C1 segment of cervical spinal cord (tissue), 14 donors: ENCODE data around the gene BRICD5.
"Not testable (repeated sequence)": the region's sequence is repeated elsewhere in the genome, so short reads cannot be mapped to it uniquely, and the experiment has no call there.

ENCODE experiments used
- DNase-seq, 14 donors: peaks; one replicate each; lab custom pipeline; 2025; lab: John Stamatoyannopoulos, UW

Gene BRICD5

DNA sequence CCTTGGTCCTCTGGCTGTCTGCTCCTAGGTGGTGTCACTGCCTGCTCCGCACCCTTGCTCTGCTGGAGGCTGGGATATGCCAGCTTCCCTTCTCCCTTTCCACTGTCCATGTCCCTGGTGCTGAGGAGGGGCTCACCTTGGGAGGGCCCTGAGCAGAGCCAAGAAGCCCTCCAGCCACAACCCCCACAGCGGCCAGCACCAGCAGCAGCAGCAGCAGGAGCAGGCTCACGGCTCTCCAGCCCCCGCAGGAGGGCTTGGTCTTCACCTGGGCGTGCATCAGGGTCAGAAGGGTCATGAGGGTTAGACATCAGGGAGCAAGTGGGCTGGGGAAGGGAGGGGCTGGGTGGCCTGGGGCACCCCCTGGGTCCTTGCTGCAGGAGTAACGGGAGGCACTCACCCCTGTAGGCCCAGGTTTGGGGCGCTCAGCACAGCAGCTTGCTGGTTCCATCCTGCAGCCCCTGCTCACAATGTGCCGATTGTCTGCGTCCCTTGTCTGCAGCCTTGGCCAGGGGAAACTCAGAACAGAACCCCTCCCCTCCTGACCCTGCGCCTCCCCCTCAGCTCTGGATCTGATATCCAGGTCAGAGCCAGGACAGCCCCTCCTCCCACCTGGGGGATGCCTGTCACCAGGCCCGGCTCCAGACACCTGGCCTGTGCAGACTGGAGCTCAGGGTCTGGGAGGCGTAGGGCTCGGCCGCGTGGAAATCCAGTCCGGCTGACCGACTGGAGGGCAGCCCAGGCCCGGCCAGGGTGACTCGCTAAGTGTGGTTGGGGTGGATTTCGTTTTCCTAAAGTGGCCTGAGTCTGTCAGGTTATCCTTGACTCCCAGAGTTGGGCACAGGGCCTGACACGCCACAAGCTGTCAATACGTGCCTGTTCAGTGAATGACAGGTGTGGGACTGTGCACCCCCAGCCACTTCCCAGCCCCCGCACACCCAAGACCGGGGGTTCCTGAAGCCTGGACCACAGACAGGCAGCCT lies at the start of gene BRICD5:
Gene BRICD5 (minus strand): TSS at position 478 of the 980 bp plus-strand sequence. CDS start 30 bp downstream, at position 448.
- DNase-seq, result no peak

- no peak for DNase-seq
These were observed 49.6 kb upstream of the BRICD5 start for GRCh38 chr16:2260250-2260649.

DNA sequence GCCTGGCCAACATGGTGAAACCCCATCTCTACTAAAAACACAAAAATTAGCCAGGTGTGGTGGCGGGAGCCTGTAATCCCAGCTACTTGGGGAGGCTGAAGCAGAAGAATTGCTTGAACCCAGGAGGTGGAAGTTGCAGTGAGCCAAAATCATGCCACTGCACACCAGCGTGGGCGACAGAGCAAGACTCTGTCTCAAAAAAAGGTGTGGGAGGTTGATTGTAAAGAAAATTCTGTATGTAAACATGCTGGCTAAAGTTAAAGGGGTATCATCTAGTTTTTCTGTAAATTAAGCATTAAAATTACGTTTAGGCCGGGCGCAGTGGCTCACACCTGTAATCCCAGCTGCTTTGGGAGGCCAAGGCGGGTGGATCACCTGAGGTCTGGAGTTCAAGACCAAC lies 47.9 kb upstream of the BRICD5 start:
- DNase-seq, result not testable (repeated sequence)

- no peak for DNase-seq
These were observed 47.1 kb upstream of the BRICD5 start for GRCh38 chr16:2257726-2258125.

DNA sequence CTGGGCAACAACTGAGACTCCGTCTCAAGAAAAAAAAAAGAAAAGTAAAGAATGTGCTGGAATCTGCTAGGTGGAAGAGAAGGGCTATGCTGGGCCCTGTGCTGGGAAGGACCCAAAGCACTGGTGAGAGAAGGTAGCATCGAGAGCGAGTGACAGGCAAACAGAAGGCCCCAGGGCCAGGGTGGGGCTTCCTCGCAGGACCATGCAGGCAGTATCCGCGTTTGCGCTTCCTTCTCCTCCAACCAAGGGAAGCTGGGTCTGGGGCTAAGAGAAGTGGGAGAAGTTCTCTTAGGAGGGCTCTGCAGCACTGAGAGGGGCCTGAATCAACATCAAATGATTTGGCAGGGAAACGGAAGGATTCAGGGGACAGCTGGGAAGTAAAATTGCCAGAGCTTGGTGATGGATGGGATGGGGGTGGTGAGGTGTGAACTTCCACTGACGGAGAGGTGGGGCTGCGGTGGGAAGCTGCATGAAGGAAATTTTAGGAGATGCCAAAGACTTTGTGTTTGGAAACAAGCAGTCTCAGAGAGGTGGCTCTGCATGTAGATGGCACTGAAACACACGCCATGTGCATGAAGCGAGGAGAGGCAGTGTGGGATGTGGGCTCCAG lies 46.0 kb upstream of the BRICD5 start:
- DNase-seq, result no peak

DNA sequence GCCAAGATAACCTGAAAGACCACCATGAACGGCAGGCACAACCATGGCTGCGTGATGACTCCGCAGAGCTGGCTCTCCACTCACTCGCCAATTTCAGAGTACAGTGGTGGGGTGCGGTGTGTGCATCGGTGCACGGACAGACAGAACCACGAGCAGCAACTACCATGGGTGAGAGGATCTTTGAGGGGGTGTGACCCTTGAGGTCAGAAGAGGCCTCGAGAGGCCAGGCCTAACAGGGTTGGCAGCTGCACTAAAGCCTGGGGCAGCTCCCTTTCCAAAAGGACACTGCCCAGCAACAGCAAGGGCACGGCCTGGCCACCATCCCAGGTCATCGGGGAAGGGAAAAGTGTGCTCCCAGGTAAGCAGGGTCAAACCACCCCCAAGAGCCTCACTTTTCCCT lies 42.6 kb upstream of the BRICD5 start:
- no peak for DNase-seq

GRCh38 chr16:2252806-2253148 lies 42.1 kb upstream of the BRICD5 start:
- no peak for DNase-seq

DNA sequence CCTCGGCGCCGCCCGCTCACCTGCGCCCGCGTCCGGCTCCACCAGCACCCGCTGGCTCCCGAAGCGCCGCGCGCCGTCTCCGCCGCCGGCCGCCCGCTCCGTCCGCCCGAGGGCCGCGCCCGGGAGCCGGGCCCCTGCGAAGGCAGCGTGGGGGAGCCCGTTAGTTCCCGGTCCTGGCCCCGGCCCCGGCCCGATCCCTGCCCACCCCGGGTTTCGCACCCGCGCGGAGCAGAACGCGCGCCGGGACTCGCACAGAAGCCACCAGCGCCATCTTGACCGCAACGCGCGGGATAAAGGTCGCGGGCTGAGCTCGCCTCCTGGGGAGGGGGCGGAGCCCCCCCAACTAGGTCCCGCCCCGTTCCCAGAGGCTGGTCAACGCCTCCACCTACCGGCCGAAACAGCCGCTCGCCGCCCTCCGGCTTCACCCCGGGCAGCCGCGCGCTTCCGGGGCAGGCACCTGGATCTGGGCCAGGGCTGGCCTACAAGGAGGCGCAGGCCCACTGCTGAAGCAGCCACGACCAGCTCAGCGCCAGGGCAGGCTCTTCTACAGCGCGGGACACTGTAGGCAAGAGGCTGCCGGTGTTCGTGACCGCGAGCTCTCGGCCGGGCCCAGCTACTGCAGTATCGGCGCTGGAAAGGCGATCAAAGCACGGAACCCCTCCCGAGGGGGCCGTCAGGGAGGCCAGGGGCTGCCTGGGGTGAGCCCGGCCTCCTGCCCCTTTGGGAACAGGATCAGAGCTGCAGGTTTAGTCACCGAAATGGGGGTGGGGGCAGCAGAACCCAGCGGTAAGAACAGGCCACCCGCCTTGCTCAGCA lies 40.8 kb upstream of the BRICD5 start, which contains the start of gene ECI1:
Gene ECI1 (minus strand): TSS at position 292 of the 816 bp plus-strand sequence. CDS start 21 bp downstream, at position 271.
- peak; percentile 26 to 95 (median 89) for DNase-seq

GRCh38 chr16:2250652-2251295 lies 40.1 kb upstream of the BRICD5 start:
- DNase-seq, result peak in 1 of 14 donors; percentile 37

DNA sequence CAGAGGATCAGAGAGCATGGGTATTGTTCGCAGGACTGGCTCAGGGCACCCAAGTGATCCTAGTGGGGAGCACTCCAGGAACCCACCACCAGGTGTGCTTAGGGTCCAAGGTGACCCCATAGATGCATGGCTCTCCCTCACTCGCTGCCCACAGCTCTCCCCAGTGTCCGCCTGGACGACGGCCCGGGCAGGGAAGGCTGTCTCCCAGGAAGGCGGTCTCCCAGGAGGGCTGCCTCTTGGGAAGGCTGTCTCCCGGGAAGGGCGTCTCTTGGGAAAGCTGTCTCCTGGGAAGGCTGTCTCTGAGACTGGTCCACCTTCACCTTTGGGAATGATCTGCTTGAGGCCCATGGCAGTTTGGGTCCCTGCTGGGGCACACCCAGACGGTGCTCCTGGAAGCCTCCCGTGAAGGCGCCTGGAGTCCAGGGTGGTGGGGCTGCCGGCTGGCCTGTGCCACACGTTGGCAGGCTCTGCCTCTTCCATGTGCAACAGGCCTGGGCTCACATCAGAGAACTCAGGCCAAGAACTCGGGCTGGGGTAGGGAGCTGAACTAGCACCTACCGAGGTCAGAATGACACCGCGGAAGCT lies 35.7 kb upstream of the BRICD5 start:
- no peak for DNase-seq

- no peak for DNase-seq
These were observed 34.5 kb upstream of the BRICD5 start for GRCh38 chr16:2244926-2245795.

DNA sequence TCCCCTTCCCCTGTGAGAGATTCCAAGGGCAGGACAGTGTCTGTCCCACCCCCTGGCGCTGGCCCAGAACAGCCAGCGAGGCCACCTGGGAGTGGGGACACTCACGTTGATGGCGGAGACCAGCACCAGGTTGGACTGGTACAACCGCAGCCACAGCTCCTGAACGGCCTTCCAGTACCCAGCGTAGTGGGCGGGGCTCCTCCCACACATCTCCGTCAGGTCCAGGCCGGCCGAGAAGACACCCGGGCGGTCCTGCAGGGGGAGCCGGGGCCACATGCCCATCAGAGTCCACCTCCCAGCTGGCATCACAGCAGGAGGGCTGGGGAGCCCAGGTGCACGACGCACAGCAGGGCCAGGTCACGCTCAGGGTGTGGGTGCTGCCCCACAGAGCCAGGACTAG lies 33.6 kb upstream of the BRICD5 start:
- no peak for DNase-seq

DNA sequence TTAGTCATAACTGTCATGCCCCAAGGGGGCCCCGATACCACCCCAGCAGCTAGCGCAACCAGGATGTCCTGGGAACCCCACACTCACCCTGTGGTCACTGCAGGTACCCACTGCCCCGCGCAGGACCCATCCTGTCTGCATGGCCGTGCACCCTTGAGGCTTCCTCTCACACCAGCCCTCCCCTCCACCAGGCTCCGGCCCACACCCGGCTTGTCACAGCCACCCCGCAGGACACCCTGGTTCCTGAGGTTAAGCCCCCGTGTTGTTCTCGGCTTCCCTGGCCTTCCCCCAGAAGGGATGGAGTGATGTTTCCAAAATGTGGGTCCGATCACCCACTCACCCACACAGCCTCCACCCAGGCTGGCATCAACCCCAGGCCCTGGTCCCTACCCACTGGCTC lies 33.1 kb upstream of the BRICD5 start:
- no peak for DNase-seq

- DNase-seq, result no peak
These were observed 32.4 kb upstream of the BRICD5 start for GRCh38 chr16:2243031-2243528.

- no peak for DNase-seq
These were observed 31.9 kb upstream of the BRICD5 start for GRCh38 chr16:2242598-2242997.

DNA sequence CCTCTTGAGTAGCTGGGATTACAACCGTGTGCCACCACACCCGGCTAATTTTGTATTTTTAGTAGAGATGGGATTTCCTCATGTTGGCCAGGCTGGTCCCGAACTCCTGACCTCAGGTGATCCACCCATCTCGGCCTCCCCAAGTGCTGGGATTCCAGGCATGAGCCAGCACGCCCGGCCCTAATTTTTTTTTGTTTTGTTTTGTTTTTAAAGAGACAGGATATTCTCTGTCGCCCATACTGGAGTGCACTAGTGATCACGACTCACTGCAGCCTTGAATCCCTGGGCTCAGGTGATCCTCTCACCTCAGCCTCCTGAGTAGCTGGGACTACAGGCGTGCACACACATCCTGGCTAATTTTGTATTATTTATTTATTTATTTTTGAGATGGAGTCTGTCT lies 29.7 kb upstream of the BRICD5 start:
- DNase-seq, result not testable (repeated sequence)

DNA sequence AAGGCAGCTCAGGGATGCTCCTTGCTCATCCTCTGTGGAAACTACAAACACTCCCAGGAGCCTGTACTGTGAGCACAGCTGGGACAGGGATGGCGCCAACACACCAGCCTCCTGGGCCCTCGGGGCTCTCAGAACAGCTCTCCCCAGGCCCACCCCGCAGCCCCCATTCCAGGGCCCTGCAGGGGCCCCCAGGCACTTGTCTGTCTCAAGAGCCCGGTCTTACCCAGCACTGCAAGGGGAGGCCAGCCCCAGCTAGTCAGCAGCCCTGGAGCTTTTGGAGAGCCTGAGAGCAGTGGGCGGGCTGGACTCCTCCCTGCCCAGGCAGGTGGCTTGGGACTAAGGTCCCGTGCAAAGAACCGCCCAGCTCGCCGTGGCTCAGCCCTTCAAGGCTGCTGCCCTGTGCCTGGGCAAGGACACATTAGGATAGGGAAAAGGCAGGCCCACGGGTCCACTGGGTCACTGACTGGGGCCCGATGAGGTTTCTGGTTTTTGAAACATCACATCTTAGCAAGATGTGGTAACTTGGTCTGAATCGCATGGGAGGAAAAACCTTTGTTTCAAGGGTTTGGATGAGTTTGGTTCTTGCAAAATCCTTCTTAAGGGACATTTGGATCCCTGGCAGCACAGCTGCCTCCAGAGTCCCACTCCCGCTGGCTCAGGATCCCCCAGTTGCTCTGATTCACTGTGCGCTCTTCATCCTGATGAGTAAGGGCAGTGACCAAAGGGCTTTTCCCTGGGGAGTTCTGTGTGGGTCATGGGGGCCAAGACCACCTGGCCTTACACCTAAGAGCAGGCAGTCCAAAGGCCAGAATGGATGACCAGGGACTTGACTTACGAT lies 28.4 kb upstream of the BRICD5 start:
- peak in 1 of 14 donors; percentile 40 for DNase-seq

DNA sequence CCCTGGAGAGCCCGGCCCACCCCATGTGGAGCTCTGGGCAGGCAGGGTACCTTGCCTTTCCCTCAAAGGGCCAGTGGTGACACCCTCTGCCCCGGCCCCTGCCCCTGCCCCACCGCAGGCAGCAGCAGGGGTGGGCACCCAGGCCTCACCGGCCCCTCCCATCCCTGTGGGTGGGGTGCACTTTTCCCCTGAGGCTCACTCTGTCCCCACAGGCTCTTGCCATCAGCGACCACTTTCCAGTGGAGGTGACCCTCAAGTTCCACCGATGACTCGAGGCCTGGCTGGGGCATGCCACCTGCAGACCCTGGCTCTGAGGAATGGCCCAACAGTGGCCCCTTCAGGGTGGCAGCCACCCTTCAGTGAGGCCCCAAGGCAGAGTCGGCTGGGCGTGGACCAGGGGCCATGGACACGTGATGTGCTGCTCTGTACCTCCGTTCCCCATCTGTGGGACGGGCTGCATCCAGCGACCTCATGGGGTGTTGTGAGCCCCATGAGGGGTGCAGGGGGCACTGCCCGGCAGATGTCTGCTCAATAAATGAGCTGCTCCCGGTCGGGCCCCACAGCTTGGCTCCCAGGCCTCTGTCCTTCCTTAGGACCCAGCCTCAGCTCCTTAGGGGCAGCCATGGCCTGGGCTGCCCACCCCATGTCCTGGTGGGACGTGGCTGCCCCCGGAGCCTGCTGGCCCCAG lies 27.6 kb upstream of the BRICD5 start:
- no peak for DNase-seq
